Activated CD8-positive, alpha-beta memory T cell treated with anti-CD3 and anti-CD28 coated beads for 48 hours (primary cell): Measurements from ENCODE around the gene FGF23.

ENCODE experiments used
- DNase-seq, 3 experiments: peaks; one replicate each; pipeline ENCODE4 v3.0.0-alpha.2; 2020; ENCODE audit warnings: low read depth in 2 of 3, low spot score in 2 of 3

Gene FGF23

DNA sequence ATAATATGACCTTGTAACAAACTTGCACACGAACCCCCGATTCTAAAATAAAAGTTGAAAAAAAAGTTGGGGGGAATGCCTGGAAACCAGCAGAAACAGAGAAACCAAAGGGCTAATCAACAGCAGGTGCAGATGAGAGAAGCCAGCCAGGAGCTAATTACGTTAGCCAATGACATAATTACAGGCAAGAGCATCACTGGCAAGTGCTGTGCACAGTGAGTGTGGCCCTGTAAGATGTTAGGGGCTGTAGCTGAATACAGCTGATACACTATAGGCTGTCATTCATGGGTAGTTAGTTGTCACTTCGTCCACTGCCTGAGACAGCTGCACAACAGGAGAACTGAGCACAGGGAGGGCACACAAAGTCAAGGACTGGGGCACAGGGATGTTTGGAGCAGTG is 7.3 kb upstream of the FGF23 start:
- DNase-seq: no peak

DNA sequence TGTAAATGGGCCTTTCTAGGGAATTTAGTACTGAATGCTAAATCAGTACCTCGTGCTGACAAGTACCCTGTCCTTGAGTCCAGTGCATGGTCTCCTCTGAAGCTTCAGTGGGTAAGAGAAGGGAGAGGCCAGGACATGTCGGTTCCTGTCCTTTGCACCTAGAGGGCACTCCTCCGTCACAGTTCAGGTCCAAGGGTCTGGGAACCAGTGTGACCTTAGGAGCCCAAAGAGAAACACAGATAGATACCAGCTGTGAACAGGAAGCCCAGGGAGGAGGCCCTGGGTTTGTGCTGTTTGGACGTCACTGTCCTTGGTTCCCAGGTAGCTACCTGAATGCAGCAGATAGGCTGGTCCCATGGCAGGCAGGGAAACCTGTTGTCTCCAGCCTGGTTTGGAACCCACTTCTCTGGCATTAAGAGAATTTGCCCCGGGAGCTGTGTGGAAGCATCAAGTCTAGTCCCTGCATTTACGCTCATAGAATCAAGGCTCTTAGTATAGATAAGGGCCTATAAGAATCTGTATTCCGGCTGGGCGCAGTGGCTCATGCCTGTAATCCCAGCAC is 3.9 kb upstream of the FGF23 start:
- no peak for DNase-seq

- DNase-seq: no peak
Measured at GRCh38 chr12:4380332-4380731, 820 bp upstream of the FGF23 start.

DNA sequence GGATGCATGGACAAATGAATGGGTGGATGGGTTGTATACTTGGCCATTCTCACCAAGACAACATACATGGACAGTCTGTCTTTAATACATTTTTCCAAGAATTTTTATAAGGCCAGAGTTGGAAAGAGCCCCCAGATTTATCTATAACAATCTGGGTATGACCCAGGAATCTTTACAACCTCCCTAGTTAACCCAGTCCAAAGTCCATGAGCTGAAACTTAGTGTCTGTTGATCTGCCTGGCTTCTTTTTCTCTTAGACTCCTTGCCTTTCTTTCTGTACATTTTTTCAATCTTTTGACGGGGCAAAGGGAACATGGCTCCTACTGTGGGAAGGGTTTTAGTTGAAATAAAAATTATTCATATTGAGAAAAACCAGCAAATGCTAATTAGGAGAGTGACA is 740 bp downstream of the FGF23 start:
- no peak for DNase-seq

DNA sequence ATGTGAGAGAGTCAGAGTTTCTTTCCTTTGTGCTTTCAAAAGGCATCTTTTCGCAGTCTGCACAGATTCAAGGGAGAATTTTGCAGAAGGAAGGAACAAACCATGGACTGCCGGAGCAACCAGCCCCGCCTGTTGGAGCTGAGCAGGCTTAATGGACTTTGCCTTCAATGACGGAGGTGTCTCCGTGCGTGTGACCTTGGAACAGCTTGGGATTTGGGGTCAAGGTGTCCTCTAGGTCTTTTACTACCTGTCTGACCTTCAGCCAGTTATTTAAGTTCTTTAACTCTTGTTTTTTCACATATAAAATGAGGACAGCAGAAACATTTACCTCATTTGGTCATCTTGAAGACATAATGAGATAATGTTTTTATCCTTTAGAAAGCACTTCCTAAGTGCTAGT is 4.1 kb downstream of the FGF23 start:
- no peak for DNase-seq

DNA sequence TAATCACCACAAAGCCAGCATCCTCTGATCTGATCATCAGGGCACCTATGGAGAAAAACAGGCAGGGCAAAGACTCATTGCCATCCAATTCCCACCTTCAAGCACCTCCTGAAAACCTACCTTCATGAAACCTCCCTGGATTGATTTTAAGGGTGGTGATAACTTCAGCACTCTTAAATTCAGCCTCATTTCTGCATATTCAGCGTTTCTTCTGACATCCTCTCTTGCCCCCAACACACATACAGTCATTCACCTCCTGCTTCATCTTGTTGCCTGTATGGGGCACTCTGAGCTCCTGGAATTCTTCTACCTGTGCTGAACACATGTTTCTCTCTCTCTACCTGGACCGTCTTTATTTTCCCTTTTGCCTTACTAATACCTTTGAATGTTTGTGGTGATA is 6.9 kb downstream of the FGF23 start:
- DNase-seq: no peak

DNA sequence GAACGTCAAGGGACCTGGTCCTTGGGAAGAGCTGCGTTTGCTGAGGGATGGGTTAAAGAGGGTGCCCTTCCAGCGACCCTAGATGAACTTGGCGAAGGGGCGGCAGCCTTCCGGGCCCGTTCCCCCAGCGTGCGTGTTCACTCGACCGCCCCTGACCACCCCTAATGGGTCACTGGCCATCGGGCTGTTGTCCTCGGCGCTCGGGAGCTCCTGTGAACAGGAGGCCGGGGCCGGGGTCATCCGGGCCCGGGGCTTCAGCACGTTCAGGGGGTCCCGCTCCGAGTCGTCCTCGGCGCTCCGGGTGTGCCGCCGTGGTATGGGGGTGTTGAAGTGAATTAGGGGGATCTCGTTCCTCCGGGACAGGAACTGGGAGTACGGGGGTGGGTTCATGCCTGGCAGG is 9.2 kb downstream of the FGF23 start:
- DNase-seq: no peak

GRCh38 chr12:4369548-4369947 is 10.0 kb downstream of the FGF23 start:
- DNase-seq: no peak

- DNase-seq: no peak
Measured at GRCh38 chr12:4366090-4366489, 13.4 kb downstream of the FGF23 start.

DNA sequence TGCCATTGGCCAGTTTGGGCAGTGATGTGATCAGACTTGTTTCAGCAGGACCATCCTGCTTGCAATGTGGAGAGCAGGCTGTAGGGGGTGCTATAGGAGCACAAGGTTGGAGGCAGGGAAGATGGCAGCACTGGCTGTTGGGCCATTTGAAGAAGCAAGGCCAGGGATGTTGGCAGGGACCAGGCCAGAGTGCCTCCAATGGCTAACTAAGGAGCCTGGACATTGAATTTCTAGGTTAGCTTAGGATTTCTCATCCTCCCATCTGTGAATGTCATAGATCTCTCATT is 23.5 kb downstream of the FGF23 start:
- DNase-seq: peak; percentile 20 to 53 (median 27)

DNA sequence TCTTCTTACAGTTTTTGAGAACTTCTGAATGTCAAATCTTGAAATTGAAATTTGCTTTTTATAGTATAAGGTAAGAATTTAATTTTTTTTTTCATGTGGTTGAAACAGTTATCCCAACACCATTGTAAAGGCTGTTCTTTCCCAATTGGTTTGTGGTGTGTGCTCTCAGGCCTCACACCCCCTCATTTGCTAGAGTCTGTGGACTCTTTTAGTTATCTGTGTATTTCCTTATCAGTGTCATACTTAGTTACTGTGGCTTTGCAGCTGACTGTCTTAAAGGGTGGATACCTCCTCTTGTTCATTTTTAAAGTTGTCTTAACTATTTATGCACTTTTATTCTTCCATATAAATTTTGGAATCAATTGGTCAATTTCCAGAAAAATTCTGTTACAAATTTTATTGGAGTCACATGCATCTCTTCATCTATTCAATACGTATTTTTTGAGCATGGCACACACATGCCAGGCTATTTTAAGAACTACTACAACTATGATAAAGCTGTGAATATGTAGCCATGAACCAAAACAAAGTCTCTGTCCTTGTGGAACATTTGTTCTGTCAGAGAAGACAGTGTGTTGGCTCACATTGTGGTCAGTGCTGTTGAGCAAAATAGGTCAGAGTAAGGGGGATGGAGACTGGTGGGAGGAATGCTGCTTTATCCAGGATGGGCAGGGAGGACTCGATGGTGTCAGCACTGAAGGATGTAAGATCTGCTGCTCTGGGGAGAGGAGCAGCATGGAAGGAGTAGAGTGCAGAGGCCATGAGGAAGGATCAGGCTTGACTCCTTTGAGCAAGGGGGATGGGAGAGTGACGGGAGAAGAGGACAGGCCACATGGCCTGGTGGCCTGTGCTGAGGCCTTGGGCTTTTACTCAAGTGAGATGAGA is 24.1 kb downstream of the FGF23 start:
- DNase-seq: no peak

- no peak for DNase-seq
Measured at GRCh38 chr12:4353785-4354208, 25.7 kb downstream of the FGF23 start.

DNA sequence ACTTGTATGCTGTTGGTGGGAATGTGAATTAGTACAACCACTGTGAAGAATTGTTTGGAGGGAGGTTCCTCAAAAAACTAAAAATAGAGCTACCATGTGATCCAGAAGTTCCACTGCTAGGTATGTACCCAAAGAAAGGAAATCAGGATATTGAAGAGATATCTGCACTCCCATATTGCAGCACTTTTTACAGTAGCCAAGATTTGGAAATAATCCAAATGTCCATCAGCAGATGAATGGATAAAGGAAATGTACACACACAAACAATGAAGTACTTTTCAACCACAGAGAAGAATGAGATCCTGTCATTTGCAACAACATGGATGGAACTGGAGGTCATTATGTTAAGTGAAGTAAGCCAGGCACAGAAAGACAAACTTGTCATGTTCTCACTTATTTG is 32.6 kb downstream of the FGF23 start:
- DNase-seq: no peak

DNA sequence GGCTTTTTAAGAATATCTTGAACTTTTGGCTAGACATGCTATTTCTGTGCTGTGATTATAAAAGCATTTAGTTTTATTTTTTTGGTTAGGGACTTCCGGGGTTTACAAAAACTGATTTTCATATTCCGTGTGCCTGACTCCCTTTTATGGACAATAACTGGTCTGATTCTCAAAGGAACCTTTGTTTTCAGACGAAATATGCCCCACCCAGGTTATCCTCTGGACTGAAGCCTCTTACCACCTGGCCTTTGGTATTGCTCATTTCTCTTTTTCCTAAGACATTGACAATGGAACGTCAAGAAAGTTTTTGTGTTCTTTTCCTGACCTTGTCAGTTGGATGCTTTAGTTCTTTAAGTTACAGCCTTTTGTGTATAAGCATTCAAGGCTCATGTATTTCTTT is 47.7 kb downstream of the FGF23 start:
- DNase-seq: no peak

DNA sequence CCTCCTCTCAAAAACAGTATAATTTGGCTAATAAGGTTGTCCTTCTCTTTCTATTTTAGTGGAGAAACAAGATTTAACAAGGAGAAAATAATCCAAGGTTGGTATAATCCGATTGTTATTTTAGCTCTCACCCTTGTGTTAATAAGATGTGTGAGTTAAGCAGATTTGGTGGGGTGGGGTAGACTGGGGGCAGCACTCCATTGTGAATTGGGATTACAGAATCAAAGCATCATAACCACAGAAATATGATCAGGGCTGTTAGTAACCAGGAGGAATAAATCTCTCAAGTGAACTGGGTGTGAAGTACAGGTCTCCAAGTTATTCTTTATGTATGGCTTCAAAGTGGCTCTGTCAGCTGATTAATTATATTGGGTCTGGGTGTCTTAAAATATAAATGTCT is 48.3 kb downstream of the FGF23 start:
- no peak for DNase-seq

DNA sequence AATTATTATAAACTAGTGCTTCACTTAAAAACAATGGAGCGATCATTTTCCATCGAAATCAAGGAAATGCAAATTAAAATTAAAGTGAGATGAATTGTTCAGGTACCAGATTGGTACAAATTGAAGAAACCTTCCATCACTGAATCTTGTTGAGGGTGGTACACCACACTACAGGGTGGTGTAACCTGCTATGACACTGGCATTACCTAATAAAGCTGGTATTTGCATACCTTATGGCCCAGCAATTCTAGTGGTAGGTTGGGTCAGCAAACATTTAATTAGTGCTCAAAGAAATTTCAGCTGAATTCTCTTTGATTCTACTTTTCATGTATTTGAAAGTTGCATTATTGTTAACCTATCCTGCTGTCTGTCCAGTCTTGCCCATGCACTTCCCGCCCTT is 49.3 kb downstream of the FGF23 start:
- no peak for DNase-seq

GRCh38 chr12:4327293-4327692 is 52.2 kb downstream of the FGF23 start:
- no peak for DNase-seq

GRCh38 chr12:4325966-4326365 is 53.5 kb downstream of the FGF23 start:
- no peak for DNase-seq

- DNase-seq: no peak
Measured at GRCh38 chr12:4324366-4324765, 55.1 kb downstream of the FGF23 start.

DNA sequence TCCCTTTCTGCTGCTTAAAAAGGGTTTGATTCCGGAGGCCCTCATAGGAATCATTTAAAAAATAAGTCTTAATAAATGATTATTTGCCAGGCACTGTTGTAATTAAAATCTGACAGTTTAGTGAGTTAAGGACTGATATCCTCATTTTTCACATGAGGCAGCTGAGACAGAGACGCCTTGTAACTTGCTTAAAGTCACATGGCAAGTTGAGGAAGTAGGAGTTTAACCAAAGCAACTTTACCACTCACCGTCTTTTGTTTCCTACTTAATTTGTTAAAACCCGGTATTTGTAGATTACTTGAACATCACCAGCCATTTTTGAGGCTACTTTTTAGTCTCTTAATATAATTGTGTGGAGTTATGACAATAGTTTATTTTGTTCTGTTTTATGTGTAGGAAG is 56.1 kb downstream of the FGF23 start:
- no peak for DNase-seq

DNA sequence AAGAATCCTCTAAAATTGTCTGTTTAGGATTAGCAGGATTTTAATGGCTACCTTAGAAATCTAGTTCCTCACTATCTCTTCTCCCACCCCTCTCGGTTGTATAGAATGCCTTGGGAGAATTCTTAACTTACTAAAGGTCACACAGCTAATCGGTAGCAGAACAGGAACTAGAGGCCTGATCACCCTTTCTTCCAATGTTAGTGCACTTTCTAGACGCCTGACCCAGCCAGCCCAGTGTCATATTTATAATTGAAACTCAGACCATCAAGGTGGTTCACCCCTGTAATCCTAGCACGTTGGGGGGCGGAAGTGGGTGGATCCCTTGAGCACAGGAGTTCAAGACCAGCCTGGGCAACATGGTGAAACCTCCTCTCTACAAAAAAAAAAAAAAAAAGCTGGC is 56.8 kb downstream of the FGF23 start:
- DNase-seq: no peak

GRCh38 chr12:4320853-4321701 is 58.4 kb downstream of the FGF23 start, which contains the start of gene TIGAR:
TIGAR (plus strand) TSS chr12:4321213; CDS start chr12:4321272, 59 bp downstream.
- DNase-seq: peak; percentile 72 to 94 (median 75)
